ENCODE results near the gene ATP11B. TPM values are rescaled to one million over a fixed set of nuclear protein-coding genes. Genes with fewer than 3 reads are reported as not detected.

Gene ATP11B
- total RNA-seq, 2 experiments from 2014 or later, result 55.6 to 87.9 TPM

DNA sequence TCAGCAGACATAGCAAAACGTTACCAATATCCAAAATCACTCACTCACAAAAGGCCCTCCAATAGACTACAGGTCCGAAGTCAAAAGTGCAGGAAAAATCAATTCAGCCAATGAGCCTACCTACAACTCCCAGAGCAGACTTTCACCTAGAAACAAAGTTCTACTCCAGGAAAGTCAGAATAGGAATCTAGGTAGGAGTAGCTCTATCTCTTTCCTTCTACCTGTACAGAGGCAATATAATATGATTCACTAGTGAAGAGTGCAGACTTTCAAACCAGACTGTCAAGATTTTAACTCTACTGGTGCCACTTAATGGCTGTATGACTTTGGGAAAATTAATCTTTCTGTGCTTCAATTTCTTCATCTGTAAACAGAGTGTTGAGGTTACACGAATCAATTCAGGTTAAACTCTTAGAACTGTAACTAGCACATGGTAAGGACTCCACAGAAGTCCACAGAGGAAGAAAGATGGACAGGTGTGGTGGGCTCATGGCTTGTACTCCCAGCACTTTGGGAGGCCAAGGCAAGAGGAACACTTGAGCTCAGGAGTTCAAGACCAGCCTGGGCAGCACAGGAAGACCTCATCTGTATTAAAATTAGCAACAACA, 177.6 kb downstream of the ATP11B start:
- no peaks in the 10 kb centered on the region for H3K36me3 ChIP-seq (ENCODE audit: insufficient read depth, low read length)
- no peak overlapping the region for H3K27ac ChIP-seq (ENCODE audit: low read depth, low read length, poor library complexity, severe bottlenecking)
- no peaks in the 10 kb centered on the region for H3K9me2 ChIP-seq (ENCODE audit: insufficient read depth, low read length)
- TF ChIP-seq EZH2phosphoT487 (IDR thresholded peaks at IDR 0.05; ENCODE audit: borderline replicate concordance, low read depth, low read length), result no peak
- TF ChIP-seq, protein P1, sequence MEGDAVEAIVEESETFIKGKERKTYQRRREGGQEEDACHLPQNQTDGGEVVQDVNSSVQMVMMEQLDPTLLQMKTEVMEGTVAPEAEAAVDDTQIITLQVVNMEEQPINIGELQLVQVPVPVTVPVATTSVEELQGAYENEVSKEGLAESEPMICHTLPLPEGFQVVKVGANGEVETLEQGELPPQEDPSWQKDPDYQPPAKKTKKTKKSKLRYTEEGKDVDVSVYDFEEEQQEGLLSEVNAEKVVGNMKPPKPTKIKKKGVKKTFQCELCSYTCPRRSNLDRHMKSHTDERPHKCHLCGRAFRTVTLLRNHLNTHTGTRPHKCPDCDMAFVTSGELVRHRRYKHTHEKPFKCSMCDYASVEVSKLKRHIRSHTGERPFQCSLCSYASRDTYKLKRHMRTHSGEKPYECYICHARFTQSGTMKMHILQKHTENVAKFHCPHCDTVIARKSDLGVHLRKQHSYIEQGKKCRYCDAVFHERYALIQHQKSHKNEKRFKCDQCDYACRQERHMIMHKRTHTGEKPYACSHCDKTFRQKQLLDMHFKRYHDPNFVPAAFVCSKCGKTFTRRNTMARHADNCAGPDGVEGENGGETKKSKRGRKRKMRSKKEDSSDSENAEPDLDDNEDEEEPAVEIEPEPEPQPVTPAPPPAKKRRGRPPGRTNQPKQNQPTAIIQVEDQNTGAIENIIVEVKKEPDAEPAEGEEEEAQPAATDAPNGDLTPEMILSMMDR (conservative IDR thresholded peaks at IDR 0.05; ENCODE audit: low read length), result no peak
- H3K4me3 ChIP-seq (ENCODE audit: low read depth, low read length, poor library complexity, severe bottlenecking), result no peak overlapping the region
- CTCF ChIA-PET (ENCODE audit: unreplicated experiment), result interaction anchor here (0.8 kb wide), 1 partner anchor 8 kb away, joined by 3 read pairs; no protein-coding TSS in a partner anchor
- H3K79me2 ChIP-seq (ENCODE audit: insufficient read depth, low read depth, low read length), result peaks cover 92% of the 10 kb centered on the region
- H2AFZ ChIP-seq (ENCODE audit: low read length), result no peak overlapping the region
- H3K4me2 ChIP-seq (ENCODE audit: low read length), result no peak overlapping the region
- POLR2A ChIA-PET, result interaction anchor here (0.6 to 1.5 kb wide), 5 partner anchors 9 to 243 kb away, joined by 3 to 6 read pairs (median 3); partner anchors contain the start of gene DCUN1D1
- no peak for DNase-seq (ENCODE audit: low spot score)
- H3K4me1 ChIP-seq (ENCODE audit: insufficient read depth, low read length, poor library complexity, severe bottlenecking), result peaks cover 30% of the 10 kb centered on the region
- intact Hi-C loops (cut with micrococcal nuclease; ENCODE audit: unreplicated experiment), result loop anchor here (10.0 kb wide), 1 partner anchor 256 kb away; no protein-coding TSS in a partner anchor
- no peaks in the 10 kb centered on the region for H3K9me3 ChIP-seq (ENCODE audit: low read length)
- no TSS peak for BruUV-seq (replicated peaks)
- peaks cover 10% of the 10 kb centered on the region for H4K20me1 ChIP-seq (ENCODE audit: insufficient read depth, low read length)

Other genes starting within 250 kb of the ATP11B start
- gene DCUN1D1, start 187.0 kb downstream of the ATP11B start, total RNA-seq (2014; rRNA removed; shearing (Covaris generic)), result 12.7 and 19.4 TPM in 2 replicates
- 43.9 and 44.0 TPM in 2 replicates for gene DCUN1D1, start 187.0 kb downstream of the ATP11B start, total RNA-seq (2022)

Data from OCI-LY7 (cell line).